K562 (cell line): ENCODE results near the gene ODF2. TPM values are rescaled to one million over a fixed set of nuclear protein-coding genes. Genes with fewer than 3 reads are reported as not detected.

ENCODE experiments used
- polyA plus RNA-seq, 8 experiments: library from polyadenylated mRNA; depleted of rRNA in 4 of 8; stranded (reverse) in 5 of 8; unstranded in 3 of 8; fragments of >200 nt; fragmentation: Nextera tagmentation in 2 of 8; fragmentation: Illumina TruSeq in 1 of 8; extraction: Ambion mirVana in 2 of 8; extraction: Trizol in 1 of 8; gene quantifications; 2 replicates each; pipeline versions ENCODE4 v1.2.1 to v1.2.3, GENCODE V29; 2011 to 2014; ENCODE audit warnings: inconsistent platforms in 1 of 8, missing spikeins in 1 of 8
- total RNA-seq, 7 experiments: library from RNA; depleted of rRNA in 6 of 7; stranded (reverse); fragments of >200 nt in 6 of 7; fragmentation: Illumina TruSeq in 2 of 7; extraction: Trizol in 2 of 7; gene quantifications; 2 replicates each; pipeline versions ENCODE4 v1.2.1 to v1.2.3, GENCODE V29; 2011 to 2021; ENCODE audit warnings: low replicate concordance in 1 of 7
- TF ChIP-seq, protein P1 (sequence below): fragments of 200-600 bp; sonication (generic); IDR thresholded peaks from one replicate; pipeline ENCODE4 v1.6.1; 2012; ENCODE audit warnings: mild to moderate bottlenecking, low read depth, low read length, inconsistent platforms

The ODF2 gene
- total and polyA plus RNA-seq, 9 of the 15 experiments (the other 6 are each of a cell fraction or from before 2014, with no cell fraction given): 16.5 to 83.2 (median 69.7) TPM

GRCh38 chr9:128486201-128486600, 30.4 kb downstream of the ODF2 start (continued):
- TF ChIP-seq, protein P1, sequence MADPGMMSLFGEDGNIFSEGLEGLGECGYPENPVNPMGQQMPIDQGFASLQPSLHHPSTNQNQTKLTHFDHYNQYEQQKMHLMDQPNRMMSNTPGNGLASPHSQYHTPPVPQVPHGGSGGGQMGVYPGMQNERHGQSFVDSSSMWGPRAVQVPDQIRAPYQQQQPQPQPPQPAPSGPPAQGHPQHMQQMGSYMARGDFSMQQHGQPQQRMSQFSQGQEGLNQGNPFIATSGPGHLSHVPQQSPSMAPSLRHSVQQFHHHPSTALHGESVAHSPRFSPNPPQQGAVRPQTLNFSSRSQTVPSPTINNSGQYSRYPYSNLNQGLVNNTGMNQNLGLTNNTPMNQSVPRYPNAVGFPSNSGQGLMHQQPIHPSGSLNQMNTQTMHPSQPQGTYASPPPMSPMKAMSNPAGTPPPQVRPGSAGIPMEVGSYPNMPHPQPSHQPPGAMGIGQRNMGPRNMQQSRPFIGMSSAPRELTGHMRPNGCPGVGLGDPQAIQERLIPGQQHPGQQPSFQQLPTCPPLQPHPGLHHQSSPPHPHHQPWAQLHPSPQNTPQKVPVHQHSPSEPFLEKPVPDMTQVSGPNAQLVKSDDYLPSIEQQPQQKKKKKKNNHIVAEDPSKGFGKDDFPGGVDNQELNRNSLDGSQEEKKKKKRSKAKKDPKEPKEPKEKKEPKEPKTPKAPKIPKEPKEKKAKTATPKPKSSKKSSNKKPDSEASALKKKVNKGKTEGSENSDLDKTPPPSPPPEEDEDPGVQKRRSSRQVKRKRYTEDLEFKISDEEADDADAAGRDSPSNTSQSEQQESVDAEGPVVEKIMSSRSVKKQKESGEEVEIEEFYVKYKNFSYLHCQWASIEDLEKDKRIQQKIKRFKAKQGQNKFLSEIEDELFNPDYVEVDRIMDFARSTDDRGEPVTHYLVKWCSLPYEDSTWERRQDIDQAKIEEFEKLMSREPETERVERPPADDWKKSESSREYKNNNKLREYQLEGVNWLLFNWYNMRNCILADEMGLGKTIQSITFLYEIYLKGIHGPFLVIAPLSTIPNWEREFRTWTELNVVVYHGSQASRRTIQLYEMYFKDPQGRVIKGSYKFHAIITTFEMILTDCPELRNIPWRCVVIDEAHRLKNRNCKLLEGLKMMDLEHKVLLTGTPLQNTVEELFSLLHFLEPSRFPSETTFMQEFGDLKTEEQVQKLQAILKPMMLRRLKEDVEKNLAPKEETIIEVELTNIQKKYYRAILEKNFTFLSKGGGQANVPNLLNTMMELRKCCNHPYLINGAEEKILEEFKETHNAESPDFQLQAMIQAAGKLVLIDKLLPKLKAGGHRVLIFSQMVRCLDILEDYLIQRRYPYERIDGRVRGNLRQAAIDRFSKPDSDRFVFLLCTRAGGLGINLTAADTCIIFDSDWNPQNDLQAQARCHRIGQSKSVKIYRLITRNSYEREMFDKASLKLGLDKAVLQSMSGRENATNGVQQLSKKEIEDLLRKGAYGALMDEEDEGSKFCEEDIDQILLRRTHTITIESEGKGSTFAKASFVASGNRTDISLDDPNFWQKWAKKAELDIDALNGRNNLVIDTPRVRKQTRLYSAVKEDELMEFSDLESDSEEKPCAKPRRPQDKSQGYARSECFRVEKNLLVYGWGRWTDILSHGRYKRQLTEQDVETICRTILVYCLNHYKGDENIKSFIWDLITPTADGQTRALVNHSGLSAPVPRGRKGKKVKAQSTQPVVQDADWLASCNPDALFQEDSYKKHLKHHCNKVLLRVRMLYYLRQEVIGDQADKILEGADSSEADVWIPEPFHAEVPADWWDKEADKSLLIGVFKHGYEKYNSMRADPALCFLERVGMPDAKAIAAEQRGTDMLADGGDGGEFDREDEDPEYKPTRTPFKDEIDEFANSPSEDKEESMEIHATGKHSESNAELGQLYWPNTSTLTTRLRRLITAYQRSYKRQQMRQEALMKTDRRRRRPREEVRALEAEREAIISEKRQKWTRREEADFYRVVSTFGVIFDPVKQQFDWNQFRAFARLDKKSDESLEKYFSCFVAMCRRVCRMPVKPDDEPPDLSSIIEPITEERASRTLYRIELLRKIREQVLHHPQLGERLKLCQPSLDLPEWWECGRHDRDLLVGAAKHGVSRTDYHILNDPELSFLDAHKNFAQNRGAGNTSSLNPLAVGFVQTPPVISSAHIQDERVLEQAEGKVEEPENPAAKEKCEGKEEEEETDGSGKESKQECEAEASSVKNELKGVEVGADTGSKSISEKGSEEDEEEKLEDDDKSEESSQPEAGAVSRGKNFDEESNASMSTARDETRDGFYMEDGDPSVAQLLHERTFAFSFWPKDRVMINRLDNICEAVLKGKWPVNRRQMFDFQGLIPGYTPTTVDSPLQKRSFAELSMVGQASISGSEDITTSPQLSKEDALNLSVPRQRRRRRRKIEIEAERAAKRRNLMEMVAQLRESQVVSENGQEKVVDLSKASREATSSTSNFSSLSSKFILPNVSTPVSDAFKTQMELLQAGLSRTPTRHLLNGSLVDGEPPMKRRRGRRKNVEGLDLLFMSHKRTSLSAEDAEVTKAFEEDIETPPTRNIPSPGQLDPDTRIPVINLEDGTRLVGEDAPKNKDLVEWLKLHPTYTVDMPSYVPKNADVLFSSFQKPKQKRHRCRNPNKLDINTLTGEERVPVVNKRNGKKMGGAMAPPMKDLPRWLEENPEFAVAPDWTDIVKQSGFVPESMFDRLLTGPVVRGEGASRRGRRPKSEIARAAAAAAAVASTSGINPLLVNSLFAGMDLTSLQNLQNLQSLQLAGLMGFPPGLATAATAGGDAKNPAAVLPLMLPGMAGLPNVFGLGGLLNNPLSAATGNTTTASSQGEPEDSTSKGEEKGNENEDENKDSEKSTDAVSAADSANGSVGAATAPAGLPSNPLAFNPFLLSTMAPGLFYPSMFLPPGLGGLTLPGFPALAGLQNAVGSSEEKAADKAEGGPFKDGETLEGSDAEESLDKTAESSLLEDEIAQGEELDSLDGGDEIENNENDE: no peak
